Ureter (tissue), 1 donor: ENCODE measurements around the gene PRR20C. TPM values are rescaled to one million over a fixed set of nuclear protein-coding genes. Genes with fewer than 3 reads are reported as not detected.
A peak's percentile ranks its signal among the peaks of the same experiment; 100 is the strongest.
"Not testable (repeated sequence)": the region's sequence is repeated elsewhere in the genome, so short reads cannot be mapped to it uniquely, and the experiment has no call there.

Experiments
- DNase-seq: peaks from one replicate; pipeline ENCODE4 v3.0.0-alpha.2; 2020; ENCODE audit warnings: low spot score
- total RNA-seq: library from RNA; stranded (reverse); gene quantifications from one replicate; pipeline ENCODE4 v1.2.4, GENCODE V29; 2023
- donor health status: DM: yes; HTN: yes; CAD: no.

PRR20C gene
- not detected for total RNA-seq

GRCh38 chr13:57153761-57154160, at the start of gene PRR20C:
Gene PRR20C (plus strand): TSS chr13:57154061. CDS start chr13:57154448, 387 bp downstream.
- not testable (repeated sequence) for DNase-seq

GRCh38 chr13:57114945-57115344, 38.9 kb upstream of the PRR20C start:
- DNase-seq, result no peak

- peak; percentile 47 for DNase-seq
Measured at GRCh38 chr13:57123681-57124080, 30.2 kb upstream of the PRR20C start.

GRCh38 chr13:57128909-57129308, 25.0 kb upstream of the PRR20C start:
- DNase-seq, result no peak

- no peak for DNase-seq
Measured at GRCh38 chr13:57136093-57136492, 17.8 kb upstream of the PRR20C start.

- DNase-seq, result no peak
Measured at GRCh38 chr13:57137585-57137984, 16.3 kb upstream of the PRR20C start.

GRCh38 chr13:57138988-57139387, 14.9 kb upstream of the PRR20C start:
- DNase-seq, result no peak

GRCh38 chr13:57139781-57140180, 14.1 kb upstream of the PRR20C start:
- DNase-seq, result not testable (repeated sequence)

- not testable (repeated sequence) for DNase-seq
Measured at GRCh38 chr13:57140235-57140968, 13.5 kb upstream of the PRR20C start, which contains the start of gene PRR20A. Gene PRR20A (plus strand): TSS chr13:57140918. CDS start chr13:57141305, 387 bp downstream.

GRCh38 chr13:57147188-57147587, 6.7 kb upstream of the PRR20C start, which contains the start of gene PRR20B:
Gene PRR20B (plus strand): TSS chr13:57147488. CDS start chr13:57147875, 387 bp downstream.
- not testable (repeated sequence) for DNase-seq

- DNase-seq, result not testable (repeated sequence)
Measured at GRCh38 chr13:57148106-57148505, 5.8 kb upstream of the PRR20C start.

- DNase-seq, result not testable (repeated sequence)
Measured at GRCh38 chr13:57160332-57160731, 6.5 kb downstream of the PRR20C start, which contains the start of gene PRR20D. Gene PRR20D (plus strand): TSS chr13:57160632. CDS start chr13:57161019, 387 bp downstream.

- DNase-seq, result not testable (repeated sequence)
Measured at GRCh38 chr13:57166897-57167296, 13.0 kb downstream of the PRR20C start, which contains the start of gene PRR20E. Gene PRR20E (plus strand): TSS chr13:57167197. CDS start chr13:57167584, 387 bp downstream.

GRCh38 chr13:57191667-57192066, 37.8 kb downstream of the PRR20C start:
- no peak for DNase-seq

Other genes with a start within 250 kb of the PRR20C start
- not detected for gene PRR20A, start 13.1 kb upstream of the PRR20C start, total RNA-seq
- gene PRR20B, start 6.6 kb upstream of the PRR20C start, total RNA-seq, result not detected
- gene PRR20D, start 6.6 kb downstream of the PRR20C start, total RNA-seq, result not detected
- not detected for gene PRR20E, start 13.1 kb downstream of the PRR20C start, total RNA-seq